ENCODE measurements around the gene YY1AP1. TPM values are rescaled to one million over a fixed set of nuclear protein-coding genes. Genes with fewer than 3 reads are reported as not detected.
"Not testable (repeated sequence)": the region's sequence is repeated elsewhere in the genome, so short reads cannot be mapped to it uniquely, and the experiment has no call there.

YY1AP1 gene
- total RNA-seq, 4 donors from 2014 or later, result 54.8 to 121 (median 113) TPM

DNA sequence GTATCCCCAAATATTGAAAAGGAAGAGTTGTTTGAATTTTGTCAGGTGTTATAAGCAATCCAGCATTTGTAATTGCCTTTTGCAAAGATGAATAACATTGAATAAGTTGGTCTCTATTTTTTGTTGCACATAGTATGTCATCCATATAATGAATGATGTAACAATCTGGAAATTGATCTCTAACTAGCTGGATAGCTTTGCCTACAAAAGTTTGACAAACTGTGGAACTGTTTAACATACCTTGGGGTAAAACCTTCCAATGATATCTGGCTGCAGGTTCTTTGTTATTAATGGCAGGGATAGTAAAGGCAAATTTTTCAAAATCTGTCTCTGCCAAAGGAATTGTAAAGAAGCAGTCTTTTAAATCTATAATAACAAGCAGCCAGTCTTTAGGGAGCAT, 8.0 kb upstream of the YY1AP1 start:
- intact Hi-C loops (cut with DNase I; ENCODE audit: low total_unique reads), result no loop called here
- TF ChIP-seq POLR2A (IDR thresholded peaks at IDR 0.05) (no peak), CTCF (IDR thresholded peaks at IDR 0.05) (no peak)

DNA sequence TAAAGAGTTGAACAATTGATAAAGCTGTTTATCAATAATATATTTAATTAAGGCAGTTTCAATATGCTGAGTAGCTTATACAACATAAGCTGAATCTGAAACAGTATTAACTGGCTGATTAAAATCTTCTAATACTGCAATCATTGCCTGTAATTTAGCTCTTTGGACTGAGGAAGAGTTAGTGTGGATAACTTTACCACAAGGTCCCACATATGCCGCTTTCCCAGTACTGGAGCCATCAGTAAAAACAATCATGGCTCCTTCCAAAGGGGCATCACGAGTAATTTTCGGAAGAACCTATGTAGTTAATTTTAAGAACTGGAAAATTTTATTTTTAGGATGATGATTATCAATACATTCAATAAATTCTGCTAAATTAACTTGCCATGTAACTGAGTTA, 7.0 kb upstream of the YY1AP1 start:
- intact Hi-C loops (cut with DNase I; ENCODE audit: low total_unique reads), result no loop called here
- no peak for DNase-seq (ENCODE audit: low spot score in 2 of 2)
- WGBS, 2 donors, result 81 to 92% methylated on average over 3 of the region's 3 CpGs
- TF ChIP-seq CTCF (IDR thresholded peaks at IDR 0.05), result no peak
- TF ChIP-seq POLR2A (IDR thresholded peaks at IDR 0.05), result no peak
- no peak overlapping the region for H3K4me3 ChIP-seq (ENCODE audit: low read depth, poor library complexity, severe bottlenecking)

More for the DNA sequence above, 8.0 kb upstream of the YY1AP1 start:
- H3K4me3 ChIP-seq (ENCODE audit: low read depth, poor library complexity, severe bottlenecking), result no peak overlapping the region
- no peak for DNase-seq (ENCODE audit: low spot score in 2 of 2)

GRCh38 chr1:155695072-155695471, 6.5 kb upstream of the YY1AP1 start:
- intact Hi-C loops (cut with DNase I; ENCODE audit: low total_unique reads), result no loop called here
- DNase-seq (ENCODE audit: low spot score in 2 of 2), result peak in 1 of 2 donors; percentile 27
- TF ChIP-seq CTCF (IDR thresholded peaks at IDR 0.05), result no peak
- no peak for TF ChIP-seq POLR2A (IDR thresholded peaks at IDR 0.05)
- H3K4me3 ChIP-seq (ENCODE audit: low read depth, poor library complexity, severe bottlenecking), result no peak overlapping the region
- 11 to 16% methylated on average over 4 of the region's 4 CpGs for WGBS, 2 donors

DNA sequence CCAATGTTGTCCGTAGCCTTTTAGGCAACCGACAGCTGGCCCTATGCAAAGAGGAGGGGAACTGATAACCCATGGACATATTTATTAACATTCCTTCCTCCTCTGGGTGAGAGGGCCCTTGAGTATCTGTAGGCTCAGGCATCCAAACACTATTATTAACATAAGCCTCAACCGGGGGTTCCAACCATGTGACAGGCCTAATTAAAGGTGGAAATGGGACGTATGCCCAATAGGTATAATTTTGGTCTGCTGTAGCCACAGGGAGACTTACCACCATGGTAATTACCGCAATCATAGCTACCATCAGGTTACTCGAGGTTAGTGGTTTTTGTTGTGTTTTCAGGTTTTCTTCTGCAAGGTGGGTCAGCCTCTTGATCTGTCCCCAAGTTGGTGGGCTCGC, 5.6 kb upstream of the YY1AP1 start:
- TF ChIP-seq POLR2A (IDR thresholded peaks at IDR 0.05), result no peak
- TF ChIP-seq CTCF (IDR thresholded peaks at IDR 0.05), result no peak
- intact Hi-C loops (cut with DNase I; ENCODE audit: low total_unique reads), result no loop called here
- DNase-seq (ENCODE audit: low spot score in 2 of 2), result no peak
- 85 to 89% methylated on average over 7 of the region's 7 CpGs for WGBS, 2 donors
- H3K4me3 ChIP-seq (ENCODE audit: low read depth, poor library complexity, severe bottlenecking), result no peak overlapping the region

GRCh38 chr1:155691992-155692528, 3.5 kb upstream of the YY1AP1 start:
- 94 to 95% methylated on average over 8 of the region's 8 CpGs for WGBS, 2 donors
- intact Hi-C loops (cut with DNase I; ENCODE audit: low total_unique reads), result no loop called here
- no peak for DNase-seq (ENCODE audit: low spot score in 2 of 2)
- no peak overlapping the region for H3K4me3 ChIP-seq (ENCODE audit: low read depth, poor library complexity, severe bottlenecking)
- TF ChIP-seq POLR2A (IDR thresholded peaks at IDR 0.05) (no peak), CTCF (IDR thresholded peaks at IDR 0.05) (no peak)

DNA sequence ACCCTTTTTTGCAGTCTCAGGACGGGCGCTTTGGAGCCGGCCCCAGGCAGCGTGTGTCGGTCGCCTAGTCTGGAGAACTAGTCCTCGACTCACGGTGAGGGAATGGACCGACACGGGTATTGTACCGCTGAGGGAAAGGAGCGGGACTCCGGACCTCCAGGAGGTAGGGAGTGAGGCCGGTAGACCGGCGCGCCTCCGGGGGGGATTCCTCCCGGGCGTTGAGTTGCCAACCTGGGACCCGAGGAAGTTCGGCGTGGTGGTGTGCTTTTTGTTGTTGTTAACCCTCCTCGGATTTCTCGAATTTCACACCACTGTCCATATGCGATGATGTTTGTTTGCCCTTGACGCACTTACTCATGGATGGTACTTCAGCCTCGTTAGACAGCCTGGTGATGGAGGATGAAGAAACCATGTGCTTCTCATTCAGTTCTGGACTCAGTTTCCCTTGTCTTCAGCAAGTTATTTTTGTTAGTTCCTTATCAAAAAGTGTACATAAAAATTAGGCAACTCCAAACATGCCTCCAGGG, 570 bp upstream of the YY1AP1 start, which contains the start of gene DAP3:
DAP3 (plus strand) TSS at position 11 of the 527 bp plus-strand sequence. CDS start 20,689 bp downstream, outside the sequence.
- 0% methylated on average over 15 to 17 of the region's 28 CpGs for WGBS, 2 donors
- intact Hi-C loops (cut with DNase I; ENCODE audit: low total_unique reads); DNase-seq (ENCODE audit: low spot score in 2 of 2): not testable (repeated sequence)
- peak within 1 kb of the TSS; percentile 97 for H3K4me3 ChIP-seq (ENCODE audit: low read depth, poor library complexity, severe bottlenecking)

GRCh38 chr1:155687705-155688323, 760 bp downstream of the YY1AP1 start:
- DNase-seq (ENCODE audit: low spot score in 2 of 2); intact Hi-C loops (cut with DNase I; ENCODE audit: low total_unique reads): not testable (repeated sequence)
- H3K4me3 ChIP-seq (ENCODE audit: low read depth, poor library complexity, severe bottlenecking), result peak overlapping the region; percentile 97
- 0 to 1% methylated on average over 13 to 30 of the region's 35 CpGs for WGBS, 2 donors
